Neural cell (in vitro differentiated cells): ENCODE results near the gene ATP9B. TPM values are rescaled to one million over a fixed set of nuclear protein-coding genes. Genes with fewer than 3 reads are reported as not detected.

Source experiments
- H2AFZ ChIP-seq: fragments of 200-600, 300-800 bp; sonication (generic), shearing (Covaris generic); 2 replicates; pipeline ENCODE4 v1.6.0; 2014; ENCODE audit warnings: low read depth, mild to moderate bottlenecking, antibody characterized with exemption, low read length, moderate library complexity
- H3F3A ChIP-seq: fragments of 200-600 bp; shearing (Covaris generic); 2 replicates; pipeline ENCODE4 v1.6.1; 2016; ENCODE audit warnings: mild to moderate bottlenecking, moderate library complexity, mixed read lengths, antibody characterized with exemption, low read length; ENCODE audit not compliant: insufficient read depth, poor library complexity, severe bottlenecking
- H3K27ac ChIP-seq: fragments of 200-600, 300-800 bp; sonication (generic), shearing (Covaris generic); 2 replicates; pipeline ENCODE4 v1.5.1; 2014; ENCODE audit warnings: mild to moderate bottlenecking, low read length, moderate library complexity
- H3K27me3 ChIP-seq: fragments of 300-800, 200-600 bp; sonication (generic), shearing (Covaris generic); 2 replicates; pipeline ENCODE4 v1.6.0; 2014; ENCODE audit warnings: mild to moderate bottlenecking, low read depth, low read length, moderate library complexity; ENCODE audit not compliant: insufficient read depth
- H3K36me3 ChIP-seq: fragments of 300-800, 200-600 bp; sonication (generic), shearing (Covaris generic); 2 replicates; pipeline ENCODE4 v1.5.1; 2014; ENCODE audit warnings: mild to moderate bottlenecking, antibody characterized with exemption, low read length, moderate library complexity; ENCODE audit not compliant: insufficient read depth
- H3K4me2 ChIP-seq: fragments of 300-800, 200-600 bp; sonication (generic), shearing (Covaris generic); 2 replicates; pipeline ENCODE4 v1.6.0; 2014; ENCODE audit warnings: mild to moderate bottlenecking, low read length
- H3K4me3 ChIP-seq: fragments of 300-800, 200-600 bp; sonication (generic), shearing (Covaris generic); 2 replicates; pipeline ENCODE4 v1.5.1; 2014; ENCODE audit warnings: mild to moderate bottlenecking, low read length, moderate library complexity
- H3K79me2 ChIP-seq: fragments of 200-600 bp; shearing (Covaris generic); replicated peaks from 2 replicates; pipeline ENCODE4 v1.6.0; 2014; ENCODE audit warnings: mild to moderate bottlenecking, low read length, moderate library complexity; ENCODE audit not compliant: insufficient read depth
- H3K9ac ChIP-seq: fragments of 300-800, 200-600 bp; sonication (generic), shearing (Covaris generic); 2 replicates; pipeline ENCODE4 v1.6.1; 2016; ENCODE audit warnings: mild to moderate bottlenecking, low read length, mixed read lengths
- H3K9me2 ChIP-seq: fragments of 200-600 bp; shearing (Covaris generic); 2 replicates; pipeline ENCODE4 v1.6.1; 2016; ENCODE audit warnings: mild to moderate bottlenecking, low read length, mixed read lengths; ENCODE audit not compliant: insufficient read depth
- H3K9me3 ChIP-seq: fragments of 200-600, 300-800 bp; sonication (generic), shearing (Covaris generic); 2 replicates; pipeline ENCODE4 v1.6.1; 2016; ENCODE audit warnings: mild to moderate bottlenecking, mixed run types, low read length, moderate library complexity, mixed read lengths
- H4K20me1 ChIP-seq: fragments of 200-600 bp; shearing (Covaris generic); 2 replicates; pipeline ENCODE4 v1.6.1; 2016; ENCODE audit warnings: mild to moderate bottlenecking, mixed run types; ENCODE audit not compliant: insufficient read depth
- EP300 ChIP-seq: fragments of 450-650 bp; conservative IDR thresholded peaks from 2 replicates; pipeline ENCODE4 v1.6.1; 2014; ENCODE audit warnings: antibody characterized with exemption, mild to moderate bottlenecking, moderate library complexity; ENCODE audit not compliant: poor library complexity, severe bottlenecking
- EZH2 ChIP-seq: fragments of 200-600, 300-800 bp; shearing (Covaris generic), sonication (generic); IDR thresholded peaks from 2 replicates; pipeline ENCODE4 v1.6.1; 2014; ENCODE audit warnings: antibody characterized with exemption, low read length, borderline replicate concordance, mild to moderate bottlenecking; ENCODE audit not compliant: insufficient read depth, poor library complexity, severe bottlenecking
- MXI1 ChIP-seq: fragments of 450-650 bp; conservative IDR thresholded peaks from 2 replicates; pipeline ENCODE4 v1.6.1; 2014; ENCODE audit warnings: antibody characterized with exemption, mild to moderate bottlenecking; ENCODE audit not compliant: poor library complexity, severe bottlenecking
- POLR2AphosphoS5 ChIP-seq: IDR thresholded peaks from 2 replicates; pipeline ENCODE4 v1.6.1; 2012
- RAD21 ChIP-seq: fragments of 450-650 bp; conservative IDR thresholded peaks from 2 replicates; pipeline ENCODE4 v1.6.1; 2014; ENCODE audit warnings: antibody characterized with exemption, mild to moderate bottlenecking, moderate library complexity
- SMC3 ChIP-seq: fragments of 450-650 bp; conservative IDR thresholded peaks from 2 replicates; pipeline ENCODE4 v1.6.1; 2014; ENCODE audit warnings: antibody characterized with exemption, mild to moderate bottlenecking, moderate library complexity; ENCODE audit not compliant: poor library complexity
- TAF1 ChIP-seq: IDR thresholded peaks from 2 replicates; pipeline ENCODE4 v1.6.1; 2012; ENCODE audit warnings: low read depth
- polyA plus RNA-seq: library from polyadenylated mRNA; depleted of rRNA; stranded (reverse); fragments of >200 nt; gene quantifications from 2 replicates; pipeline ENCODE4 v1.2.3, GENCODE V29; 2014
- TF ChIP-seq, protein P1 (sequence below): fragments of 450-650 bp; IDR thresholded peaks from 2 replicates; pipeline ENCODE4 v1.5.1; 2014; ENCODE audit warnings: antibody characterized with exemption, mild to moderate bottlenecking, moderate library complexity; ENCODE audit not compliant: poor library complexity, severe bottlenecking
- TF ChIP-seq, protein P2 (sequence below): IDR thresholded peaks from 2 replicates; pipeline ENCODE4 v1.6.1; 2012; ENCODE audit warnings: borderline replicate concordance

ATP9B gene
- polyA plus RNA-seq, 1 donor from 2014 or later = 15.4 TPM

DNA sequence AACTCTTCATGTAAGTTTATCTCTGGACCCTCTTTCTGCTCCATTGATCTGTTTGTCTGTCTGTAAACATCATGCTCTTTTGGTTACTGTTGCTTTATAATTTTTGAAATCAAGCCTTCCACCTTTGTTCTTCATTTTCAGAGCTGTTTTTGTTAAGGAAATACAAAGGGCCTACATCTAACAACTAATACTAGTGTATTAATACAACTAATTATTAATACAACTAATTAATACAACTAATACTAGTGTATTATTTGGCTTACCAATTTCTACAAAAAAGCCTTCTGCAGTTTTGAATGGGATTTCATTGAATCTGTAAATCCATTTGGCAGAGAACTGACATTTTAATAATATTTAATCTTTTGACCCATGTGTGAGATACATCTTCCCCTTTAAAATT, 66.7 kb downstream of the ATP9B start:
- Histone ChIP-seq H3K79me2 (no peaks in the 10 kb centered on the region), H3K9ac (no peak overlapping the region), H3K9me2 (no peaks in the 10 kb centered on the region), H2AFZ (no peak overlapping the region), H3K4me3 (no peak overlapping the region), H3F3A (no peaks in the 10 kb centered on the region), H3K27ac (no peak overlapping the region), H3K4me2 (no peak overlapping the region), H3K9me3 (no peaks in the 10 kb centered on the region), H3K36me3 (no peaks in the 10 kb centered on the region), H3K27me3 (no peaks in the 10 kb centered on the region), H4K20me1 (no peaks in the 10 kb centered on the region)
- TF ChIP-seq RAD21 (no peak), TAF1 (no peak), EP300 (no peak), POLR2AphosphoS5 (no peak), EZH2 (no peak), MXI1 (no peak), SMC3 (no peak)
- TF ChIP-seq, protein P1, sequence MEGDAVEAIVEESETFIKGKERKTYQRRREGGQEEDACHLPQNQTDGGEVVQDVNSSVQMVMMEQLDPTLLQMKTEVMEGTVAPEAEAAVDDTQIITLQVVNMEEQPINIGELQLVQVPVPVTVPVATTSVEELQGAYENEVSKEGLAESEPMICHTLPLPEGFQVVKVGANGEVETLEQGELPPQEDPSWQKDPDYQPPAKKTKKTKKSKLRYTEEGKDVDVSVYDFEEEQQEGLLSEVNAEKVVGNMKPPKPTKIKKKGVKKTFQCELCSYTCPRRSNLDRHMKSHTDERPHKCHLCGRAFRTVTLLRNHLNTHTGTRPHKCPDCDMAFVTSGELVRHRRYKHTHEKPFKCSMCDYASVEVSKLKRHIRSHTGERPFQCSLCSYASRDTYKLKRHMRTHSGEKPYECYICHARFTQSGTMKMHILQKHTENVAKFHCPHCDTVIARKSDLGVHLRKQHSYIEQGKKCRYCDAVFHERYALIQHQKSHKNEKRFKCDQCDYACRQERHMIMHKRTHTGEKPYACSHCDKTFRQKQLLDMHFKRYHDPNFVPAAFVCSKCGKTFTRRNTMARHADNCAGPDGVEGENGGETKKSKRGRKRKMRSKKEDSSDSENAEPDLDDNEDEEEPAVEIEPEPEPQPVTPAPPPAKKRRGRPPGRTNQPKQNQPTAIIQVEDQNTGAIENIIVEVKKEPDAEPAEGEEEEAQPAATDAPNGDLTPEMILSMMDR = no peak
- TF ChIP-seq, protein P2, sequence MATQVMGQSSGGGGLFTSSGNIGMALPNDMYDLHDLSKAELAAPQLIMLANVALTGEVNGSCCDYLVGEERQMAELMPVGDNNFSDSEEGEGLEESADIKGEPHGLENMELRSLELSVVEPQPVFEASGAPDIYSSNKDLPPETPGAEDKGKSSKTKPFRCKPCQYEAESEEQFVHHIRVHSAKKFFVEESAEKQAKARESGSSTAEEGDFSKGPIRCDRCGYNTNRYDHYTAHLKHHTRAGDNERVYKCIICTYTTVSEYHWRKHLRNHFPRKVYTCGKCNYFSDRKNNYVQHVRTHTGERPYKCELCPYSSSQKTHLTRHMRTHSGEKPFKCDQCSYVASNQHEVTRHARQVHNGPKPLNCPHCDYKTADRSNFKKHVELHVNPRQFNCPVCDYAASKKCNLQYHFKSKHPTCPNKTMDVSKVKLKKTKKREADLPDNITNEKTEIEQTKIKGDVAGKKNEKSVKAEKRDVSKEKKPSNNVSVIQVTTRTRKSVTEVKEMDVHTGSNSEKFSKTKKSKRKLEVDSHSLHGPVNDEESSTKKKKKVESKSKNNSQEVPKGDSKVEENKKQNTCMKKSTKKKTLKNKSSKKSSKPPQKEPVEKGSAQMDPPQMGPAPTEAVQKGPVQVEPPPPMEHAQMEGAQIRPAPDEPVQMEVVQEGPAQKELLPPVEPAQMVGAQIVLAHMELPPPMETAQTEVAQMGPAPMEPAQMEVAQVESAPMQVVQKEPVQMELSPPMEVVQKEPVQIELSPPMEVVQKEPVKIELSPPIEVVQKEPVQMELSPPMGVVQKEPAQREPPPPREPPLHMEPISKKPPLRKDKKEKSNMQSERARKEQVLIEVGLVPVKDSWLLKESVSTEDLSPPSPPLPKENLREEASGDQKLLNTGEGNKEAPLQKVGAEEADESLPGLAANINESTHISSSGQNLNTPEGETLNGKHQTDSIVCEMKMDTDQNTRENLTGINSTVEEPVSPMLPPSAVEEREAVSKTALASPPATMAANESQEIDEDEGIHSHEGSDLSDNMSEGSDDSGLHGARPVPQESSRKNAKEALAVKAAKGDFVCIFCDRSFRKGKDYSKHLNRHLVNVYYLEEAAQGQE = no peak

DNA sequence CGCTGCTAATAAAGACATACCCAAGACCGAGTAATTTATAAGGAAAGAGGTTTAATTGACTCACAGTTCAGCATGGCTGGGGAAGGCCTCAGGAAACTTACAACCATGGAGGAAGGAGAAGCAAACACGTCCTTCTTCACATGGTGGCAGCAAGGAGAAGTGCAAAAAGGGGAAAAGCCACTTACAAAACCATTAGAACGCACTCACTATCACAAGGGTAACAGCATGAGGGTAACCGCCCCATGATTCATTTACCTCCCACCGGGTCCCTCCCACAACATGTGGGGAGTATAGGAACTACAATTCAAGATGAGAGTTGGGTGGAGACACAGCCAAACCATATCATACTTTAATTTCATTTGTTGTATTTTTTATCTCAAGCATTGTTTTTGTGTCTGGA, 67.5 kb downstream of the ATP9B start:
- no peak overlapping the region for H2AFZ ChIP-seq
- H3K36me3 ChIP-seq = no peaks in the 10 kb centered on the region
- no peak overlapping the region for H3K4me3 ChIP-seq
- no peak overlapping the region for H3K27ac ChIP-seq
- no peaks in the 10 kb centered on the region for H3F3A ChIP-seq
- no peaks in the 10 kb centered on the region for H3K27me3 ChIP-seq
- no peaks in the 10 kb centered on the region for H3K9me3 ChIP-seq
- no peaks in the 10 kb centered on the region for H4K20me1 ChIP-seq
- no peaks in the 10 kb centered on the region for H3K79me2 ChIP-seq
- no peaks in the 10 kb centered on the region for H3K9me2 ChIP-seq
- H3K9ac ChIP-seq = no peak overlapping the region
- TF ChIP-seq, protein P1 = no peak
- no peak for TF ChIP-seq POLR2AphosphoS5
- TF ChIP-seq SMC3 = no peak
- no peak for TF ChIP-seq TAF1
- TF ChIP-seq EZH2 = no peak
- no peak for TF ChIP-seq RAD21
- no peak for TF ChIP-seq EP300
- TF ChIP-seq, protein P2 = no peak
- no peak for TF ChIP-seq MXI1
- H3K4me2 ChIP-seq = no peak overlapping the region
